OCI-LY7 (cell line): Measurements from ENCODE around the gene CCDC92B. TPM values are rescaled to one million over a fixed set of nuclear protein-coding genes. Genes with fewer than 3 reads are reported as not detected.

Source experiments
- BruUV-seq: library from RNA; stranded (reverse); fragments of 400-500 nt; replicated peaks from 2 replicates; lab custom pipeline; 2021; lab: Mats Ljungman, UMichigan
- CTCF ChIA-PET: fragments of 300-600 bp; sonication (Branson Sonifier 250); formaldehyde crosslinking; loops from one replicate; lab custom pipeline; 2022; ENCODE audit warnings: antibody characterized with exemption; ENCODE audit not compliant: unreplicated experiment; lab: Charles Lee
- POLR2A ChIA-PET: fragments of 300-600 bp; sonication (Branson Sonifier 250); formaldehyde crosslinking; loops from one replicate; lab custom pipeline; 2022; ENCODE audit warnings: antibody characterized with exemption; lab: Charles Lee
- DNase-seq: peaks from one replicate; pipeline ENCODE4 v3.0.0-alpha.2; 2015; ENCODE audit warnings: low spot score
- H2AFZ ChIP-seq: fragments of 200-600 bp; sonication (generic), shearing (Covaris generic); 2 replicates; pipeline ENCODE4 v1.6.1; 2014; ENCODE audit warnings: mild to moderate bottlenecking, antibody characterized with exemption, low read length, moderate library complexity
- H3K27ac ChIP-seq: fragments of 200-600 bp; sonication (generic); 2 replicates; pipeline ENCODE4 v1.5.1; 2014; ENCODE audit warnings: mixed run types, low read depth, mild to moderate bottlenecking, moderate library complexity, low read length, inconsistent platforms; ENCODE audit not compliant: poor library complexity, severe bottlenecking
- H3K36me3 ChIP-seq: fragments of 200-600 bp; sonication (generic); 2 replicates; pipeline ENCODE4 v1.6.1; 2014; ENCODE audit warnings: mild to moderate bottlenecking, antibody characterized with exemption, low read length, moderate library complexity, mixed read lengths; ENCODE audit not compliant: insufficient read depth
- H3K4me1 ChIP-seq: fragments of 200-600 bp; sonication (generic); 2 replicates; pipeline ENCODE4 v1.5.1; 2014; ENCODE audit warnings: mild to moderate bottlenecking, low read length; ENCODE audit not compliant: insufficient read depth, poor library complexity, severe bottlenecking
- H3K4me2 ChIP-seq: fragments of 200-600 bp; sonication (generic); 2 replicates; pipeline ENCODE4 v1.6.1; 2014; ENCODE audit warnings: mild to moderate bottlenecking, low read length
- H3K4me3 ChIP-seq: fragments of 200-600 bp; sonication (generic); 2 replicates; pipeline ENCODE4 v1.5.1; 2014; ENCODE audit warnings: mild to moderate bottlenecking, low read depth, low read length; ENCODE audit not compliant: poor library complexity, severe bottlenecking
- H3K79me2 ChIP-seq: fragments of 200-600 bp; sonication (generic); 2 replicates; pipeline ENCODE4 v1.6.1; 2016; ENCODE audit warnings: low read depth, mild to moderate bottlenecking, low read length, moderate library complexity, mixed read lengths; ENCODE audit not compliant: insufficient read depth
- H3K9me2 ChIP-seq: fragments of 200-600 bp; sonication (generic); 2 replicates; pipeline ENCODE4 v1.6.1; 2016; ENCODE audit warnings: mild to moderate bottlenecking, low read length, mixed read lengths; ENCODE audit not compliant: insufficient read depth
- H3K9me3 ChIP-seq: fragments of 200-600 bp; sonication (generic); 2 replicates; pipeline ENCODE4 v1.6.1; 2014; ENCODE audit warnings: mild to moderate bottlenecking, mixed run types, low read length, mixed read lengths
- H4K20me1 ChIP-seq: fragments of 200-600 bp; sonication (generic); 2 replicates; pipeline ENCODE4 v1.6.1; 2014; ENCODE audit warnings: mild to moderate bottlenecking, antibody characterized with exemption, low read length, moderate library complexity, mixed read lengths; ENCODE audit not compliant: insufficient read depth
- EZH2phosphoT487 ChIP-seq: fragments of 200-600 bp; sonication (generic); IDR thresholded peaks from 2 replicates; pipeline ENCODE4 v1.6.1; 2018; ENCODE audit warnings: low read depth, borderline replicate concordance, mild to moderate bottlenecking, mixed run types, antibody characterized with exemption, low read length, moderate library complexity, mixed read lengths
- intact Hi-C: fragments of 100-400 bp; cut with micrococcal nuclease; formaldehyde crosslinking; loops from one replicate; pipeline ENCODE4 v1.10.0; 2022; ENCODE audit not compliant: unreplicated experiment
- total RNA-seq, 2 experiments: library from RNA; depleted of rRNA in 1 of 2; stranded (reverse); fragments of >200 nt in 1 of 2; shearing (Covaris generic) in 1 of 2; gene quantifications; 2 replicates each; pipeline ENCODE4 v1.2.3, GENCODE V29; 2014 to 2022
- TF ChIP-seq, protein P1 (sequence below): fragments of 200-600 bp; sonication (generic); conservative IDR thresholded peaks from 2 replicates; pipeline ENCODE4 v1.5.1; 2014; ENCODE audit warnings: mild to moderate bottlenecking, antibody characterized with exemption, low read length, moderate library complexity, mixed read lengths

CCDC92B gene
- total RNA-seq, 2 experiments from 2014 or later: not detected

DNA sequence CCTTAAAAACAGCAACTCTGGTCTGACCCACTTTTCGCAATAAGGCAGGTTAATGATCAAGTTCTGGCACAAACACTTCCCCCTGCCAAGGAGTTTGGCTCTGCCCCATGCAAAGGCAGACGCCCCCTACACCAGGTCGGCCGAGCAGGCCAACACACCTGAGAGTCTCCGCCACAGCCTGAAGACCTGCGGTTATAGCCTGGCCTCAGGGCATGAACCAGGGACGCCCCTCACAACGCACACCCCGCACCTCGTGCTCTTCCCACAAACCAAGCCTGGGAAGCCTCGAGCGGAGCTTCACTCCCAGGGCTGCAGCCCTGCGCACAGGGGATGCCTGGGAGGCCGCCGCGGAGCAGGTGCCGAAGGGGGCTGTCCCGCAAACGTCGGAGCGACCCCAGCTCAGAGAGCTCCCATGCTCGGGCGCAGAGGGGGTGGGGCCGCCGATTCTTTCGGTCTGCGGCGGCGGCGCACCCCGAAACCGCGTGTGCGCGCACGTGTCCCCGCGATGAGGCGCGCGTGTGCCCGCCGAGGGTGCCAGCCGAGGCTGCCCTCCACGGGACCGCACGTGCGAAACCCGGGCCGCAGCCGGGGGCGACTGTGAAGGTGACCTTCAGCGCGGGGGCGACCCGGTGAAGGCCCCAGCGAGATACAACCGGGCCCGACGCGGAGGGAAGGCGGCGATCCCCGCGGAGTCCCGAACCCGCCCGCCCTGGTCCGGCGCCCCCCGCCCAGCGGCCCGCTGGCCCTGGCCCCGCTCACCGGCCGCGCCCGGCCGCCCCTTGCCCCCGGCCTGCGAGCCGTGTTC lies 38.4 kb downstream of the CCDC92B start:
- intact Hi-C loops: loop anchor here (2.0 to 5.0 kb wide), 2 partner anchors 199 to 292 kb away; partner anchors contain the start of gene METTL16
- no peaks in the 10 kb centered on the region for H3K9me2 ChIP-seq
- peak overlapping the region; percentile 65 for H3K27ac ChIP-seq
- no peaks in the 10 kb centered on the region for H3K9me3 ChIP-seq
- H3K4me1 ChIP-seq: peaks cover 35% of the 10 kb centered on the region
- ChIA-PET POLR2A (no interaction called here), CTCF (interaction anchor here (0.6 kb wide), 1 partner anchor 652 kb away, joined by 4 read pairs; no protein-coding TSS in a partner anchor)
- BruUV-seq: no TSS peak
- peaks cover 32% of the 10 kb centered on the region for H3K36me3 ChIP-seq
- H3K79me2 ChIP-seq: peaks cover 70% of the 10 kb centered on the region
- H2AFZ ChIP-seq: no peak overlapping the region
- TF ChIP-seq, protein P1, sequence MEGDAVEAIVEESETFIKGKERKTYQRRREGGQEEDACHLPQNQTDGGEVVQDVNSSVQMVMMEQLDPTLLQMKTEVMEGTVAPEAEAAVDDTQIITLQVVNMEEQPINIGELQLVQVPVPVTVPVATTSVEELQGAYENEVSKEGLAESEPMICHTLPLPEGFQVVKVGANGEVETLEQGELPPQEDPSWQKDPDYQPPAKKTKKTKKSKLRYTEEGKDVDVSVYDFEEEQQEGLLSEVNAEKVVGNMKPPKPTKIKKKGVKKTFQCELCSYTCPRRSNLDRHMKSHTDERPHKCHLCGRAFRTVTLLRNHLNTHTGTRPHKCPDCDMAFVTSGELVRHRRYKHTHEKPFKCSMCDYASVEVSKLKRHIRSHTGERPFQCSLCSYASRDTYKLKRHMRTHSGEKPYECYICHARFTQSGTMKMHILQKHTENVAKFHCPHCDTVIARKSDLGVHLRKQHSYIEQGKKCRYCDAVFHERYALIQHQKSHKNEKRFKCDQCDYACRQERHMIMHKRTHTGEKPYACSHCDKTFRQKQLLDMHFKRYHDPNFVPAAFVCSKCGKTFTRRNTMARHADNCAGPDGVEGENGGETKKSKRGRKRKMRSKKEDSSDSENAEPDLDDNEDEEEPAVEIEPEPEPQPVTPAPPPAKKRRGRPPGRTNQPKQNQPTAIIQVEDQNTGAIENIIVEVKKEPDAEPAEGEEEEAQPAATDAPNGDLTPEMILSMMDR: no peak
- TF ChIP-seq EZH2phosphoT487: no peak
- H4K20me1 ChIP-seq: peaks cover 9% of the 10 kb centered on the region
- peak; percentile 63 for DNase-seq
- peak overlapping the region; percentile 100 for H3K4me3 ChIP-seq
- H3K4me2 ChIP-seq: peak overlapping the region; percentile 100

- H2AFZ ChIP-seq: no peak overlapping the region
- H3K9me3 ChIP-seq: no peaks in the 10 kb centered on the region
- no peaks in the 10 kb centered on the region for H3K9me2 ChIP-seq
- intact Hi-C loops: loop anchor here (2.0 to 5.0 kb wide), 2 partner anchors 198 to 293 kb away; partner anchors contain the start of gene METTL16
- BruUV-seq: TSS peak; percentile 82
- peaks cover 40% of the 10 kb centered on the region for H3K36me3 ChIP-seq
- DNase-seq: peak; percentile 36
- H3K79me2 ChIP-seq: peaks cover 78% of the 10 kb centered on the region
- TF ChIP-seq, protein P1: no peak
- TF ChIP-seq EZH2phosphoT487: no peak
- ChIA-PET POLR2A (no interaction called here), CTCF (interaction anchor here (0.6 kb wide), 1 partner anchor 652 kb away, joined by 4 read pairs; no protein-coding TSS in a partner anchor)
- peaks cover 35% of the 10 kb centered on the region for H3K4me1 ChIP-seq
- peak overlapping the region; percentile 100 for H3K4me2 ChIP-seq
- peak overlapping the region; percentile 100 for H3K4me3 ChIP-seq
- peaks cover 9% of the 10 kb centered on the region for H4K20me1 ChIP-seq
- H3K27ac ChIP-seq: peak overlapping the region; percentile 65
Measured at GRCh38 chr17:2710071-2710802, 39.2 kb downstream of the CCDC92B start.
